Liver (tissue), 3 donors: ENCODE results near the gene CCDC7.

ENCODE experiments used
- EGR1 ChIP-seq, 2 donors: IDR thresholded peaks; 2 replicates each; pipeline ENCODE4 v1.6.1; 2016 to 2018; ENCODE audit warnings: antibody characterized with exemption in 2 of 2, low read depth in 2 of 2
- JUND ChIP-seq, 2 donors: IDR thresholded peaks; 2 replicates each; pipeline ENCODE4 v1.6.1; 2016; ENCODE audit warnings: antibody characterized with exemption in 2 of 2
- RAD21 ChIP-seq, 2 donors: IDR thresholded peaks; 2 replicates each; pipeline ENCODE4 v1.6.1; 2016; ENCODE audit warnings: antibody characterized with exemption in 2 of 2, mild to moderate bottlenecking in 2 of 2
- REST ChIP-seq: IDR thresholded peaks from 2 replicates; pipeline ENCODE4 v1.6.1; 2016; ENCODE audit warnings: antibody characterized with exemption, mild to moderate bottlenecking
- TAF1 ChIP-seq: conservative IDR thresholded peaks from 2 replicates; pipeline ENCODE4 v1.6.1; 2016; ENCODE audit warnings: antibody characterized with exemption, mild to moderate bottlenecking
- TF ChIP-seq, protein P1 (sequence below): fragments of 150-350 bp; IDR thresholded peaks from 2 replicates; pipeline ENCODE4 v1.5.1; 2017; ENCODE audit warnings: improper control_type of control experiment, low read depth, low read length; ENCODE audit not compliant: missing input control
- donor health status: healthy.
- donor health status: healthy.

DNA sequence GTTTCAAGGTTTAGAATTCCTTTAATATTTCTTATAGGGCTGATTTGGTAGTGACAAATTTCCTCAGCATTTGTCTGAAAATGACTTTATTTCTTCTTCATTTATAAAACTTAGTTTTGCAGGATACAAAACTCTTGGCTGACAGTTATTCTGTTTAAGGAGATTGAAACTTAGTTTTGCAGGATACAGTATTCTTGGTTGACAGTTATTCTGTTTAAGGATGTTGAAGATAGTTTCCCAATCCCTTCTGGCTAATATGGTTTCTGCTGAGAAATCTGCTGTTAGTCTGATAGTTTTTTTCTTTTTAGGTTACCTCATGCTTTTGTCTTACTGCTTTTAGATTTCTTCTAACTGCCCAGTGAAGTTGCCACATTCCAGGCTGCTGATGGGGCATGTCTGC lies 325.3 kb downstream of the CCDC7 start:
- TF ChIP-seq, protein P1, sequence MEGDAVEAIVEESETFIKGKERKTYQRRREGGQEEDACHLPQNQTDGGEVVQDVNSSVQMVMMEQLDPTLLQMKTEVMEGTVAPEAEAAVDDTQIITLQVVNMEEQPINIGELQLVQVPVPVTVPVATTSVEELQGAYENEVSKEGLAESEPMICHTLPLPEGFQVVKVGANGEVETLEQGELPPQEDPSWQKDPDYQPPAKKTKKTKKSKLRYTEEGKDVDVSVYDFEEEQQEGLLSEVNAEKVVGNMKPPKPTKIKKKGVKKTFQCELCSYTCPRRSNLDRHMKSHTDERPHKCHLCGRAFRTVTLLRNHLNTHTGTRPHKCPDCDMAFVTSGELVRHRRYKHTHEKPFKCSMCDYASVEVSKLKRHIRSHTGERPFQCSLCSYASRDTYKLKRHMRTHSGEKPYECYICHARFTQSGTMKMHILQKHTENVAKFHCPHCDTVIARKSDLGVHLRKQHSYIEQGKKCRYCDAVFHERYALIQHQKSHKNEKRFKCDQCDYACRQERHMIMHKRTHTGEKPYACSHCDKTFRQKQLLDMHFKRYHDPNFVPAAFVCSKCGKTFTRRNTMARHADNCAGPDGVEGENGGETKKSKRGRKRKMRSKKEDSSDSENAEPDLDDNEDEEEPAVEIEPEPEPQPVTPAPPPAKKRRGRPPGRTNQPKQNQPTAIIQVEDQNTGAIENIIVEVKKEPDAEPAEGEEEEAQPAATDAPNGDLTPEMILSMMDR = no peak
- no peak for TF ChIP-seq REST
- TF ChIP-seq TAF1 = no peak
- TF ChIP-seq RAD21 (IDR thresholded peaks at IDR 0.05) = no peak
- no peak for TF ChIP-seq JUND (IDR thresholded peaks at IDR 0.05)
- TF ChIP-seq EGR1 (IDR thresholded peaks at IDR 0.05; ENCODE audit: low read depth in 2 of 2) = no peak
